Esophagus squamous epithelium (tissue), 4 donors: Measurements from ENCODE around the gene EMD.

ENCODE experiments used
- CTCF ChIP-seq, 6 experiments: fragments of 450-650 bp in 4 of 6; fragments of 200-600 bp in 2 of 6; sonication (generic) in 2 of 6; IDR thresholded peaks; one replicate each; pipeline ENCODE4 v1.5.1; 2016 to 2019; ENCODE audit warnings: antibody characterized with exemption in 6 of 6, mild to moderate bottlenecking in 4 of 6, moderate library complexity in 4 of 6
- POLR2A ChIP-seq, 4 donors: fragments of 450-650 bp; IDR thresholded peaks; one replicate each; pipeline ENCODE4 v1.6.1; 2017; ENCODE audit warnings: antibody characterized with exemption in 4 of 4, mild to moderate bottlenecking in 4 of 4, moderate library complexity in 3 of 4

- TF ChIP-seq CTCF (IDR thresholded peaks at IDR 0.05) (peak; percentile 67 to 90 (median 86)), POLR2A (IDR thresholded peaks at IDR 0.05) (no peak)
Observed at GRCh38 chrX:154398668-154399526, 19.8 kb downstream of the EMD start.
